SHP77 treated with DMSO at 0.1 percent for 48 hours (cell line): ENCODE measurements around the gene EME2.
"Not testable (repeated sequence)": the region's sequence is repeated elsewhere in the genome, so short reads cannot be mapped to it uniquely, and the experiment has no call there.

Source experiments
- DNase-seq: peaks from one replicate; lab custom pipeline; 2025; lab: John Stamatoyannopoulos, UW

Gene EME2

DNA sequence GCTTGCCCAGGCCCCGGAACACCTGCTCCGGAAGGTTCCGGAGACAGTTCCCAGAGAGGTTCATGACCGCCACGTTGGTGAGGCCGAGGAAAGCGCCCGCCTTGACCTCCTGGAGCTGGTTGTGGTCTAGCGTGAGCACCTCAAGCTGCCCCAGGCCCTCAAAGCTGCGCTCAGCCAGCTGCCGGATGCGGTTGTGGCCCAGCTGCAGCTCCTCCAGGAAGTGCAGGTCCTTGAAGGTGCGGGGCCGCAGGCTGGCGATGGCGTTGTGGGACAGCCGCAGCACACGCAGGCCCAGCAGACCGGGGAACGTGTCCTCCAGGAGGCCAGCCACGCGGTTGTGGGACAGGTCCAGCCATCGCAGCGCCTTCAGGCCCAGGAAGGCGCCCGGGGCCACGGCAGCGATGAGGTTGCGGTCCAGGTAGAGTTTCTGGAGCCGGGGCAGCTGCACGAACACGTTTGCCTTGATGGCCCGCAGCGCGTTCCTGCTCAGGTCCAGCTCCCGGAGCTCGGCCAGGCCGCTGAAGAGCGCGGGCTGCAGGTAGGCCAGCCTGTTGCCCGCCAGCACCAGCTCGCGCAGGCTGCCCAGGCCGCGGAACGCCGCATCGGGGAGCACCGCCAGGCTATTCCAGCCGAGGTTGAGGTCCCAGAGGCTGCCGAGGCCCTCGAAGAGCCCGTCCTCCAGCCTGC is 18.8 kb downstream of the EME2 start:
- DNase-seq: no peak

DNA sequence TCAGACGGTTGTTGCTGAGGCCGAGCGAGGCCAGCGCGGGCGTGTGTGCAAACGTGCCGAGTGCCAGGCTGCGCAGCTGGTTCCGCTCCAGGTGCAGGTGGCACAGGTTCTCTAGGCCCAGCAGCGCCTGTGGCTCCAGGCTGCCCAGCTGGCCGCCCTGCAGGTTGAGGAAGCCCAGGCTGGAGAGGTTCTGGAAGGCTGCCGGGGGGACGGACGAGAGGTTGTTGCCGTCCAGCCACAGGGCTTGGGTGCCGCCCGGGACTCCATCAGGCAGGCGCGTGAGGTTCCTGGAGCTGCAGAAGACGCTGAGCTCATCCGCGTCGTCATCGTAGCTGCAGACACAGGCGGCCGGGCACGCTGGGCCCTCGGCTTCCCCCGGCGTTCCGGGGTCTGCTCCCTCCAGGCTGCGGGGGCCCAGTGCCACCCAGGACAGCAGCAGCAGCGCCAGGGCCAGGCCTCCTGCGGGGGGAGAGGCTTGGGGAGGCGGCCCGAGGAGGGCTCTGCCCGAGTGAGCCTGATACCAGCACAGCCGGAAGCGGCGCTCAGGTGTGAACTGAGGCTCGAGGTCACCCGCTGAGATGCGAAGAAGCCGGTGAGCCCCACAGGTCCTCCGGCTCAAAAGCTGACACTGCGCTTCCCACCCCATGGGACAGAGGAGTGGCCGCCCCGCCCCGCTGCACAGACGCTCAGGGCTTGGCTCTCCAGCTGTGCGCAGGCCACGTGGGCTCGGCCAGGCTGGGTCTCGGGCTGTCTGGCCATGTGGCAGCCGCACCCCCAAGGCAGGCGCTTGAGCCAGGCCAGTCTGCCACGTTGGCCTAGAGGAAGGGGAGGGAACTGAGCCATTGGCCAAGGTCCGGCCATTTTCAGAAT is 19.6 kb downstream of the EME2 start:
- DNase-seq: no peak

DNA sequence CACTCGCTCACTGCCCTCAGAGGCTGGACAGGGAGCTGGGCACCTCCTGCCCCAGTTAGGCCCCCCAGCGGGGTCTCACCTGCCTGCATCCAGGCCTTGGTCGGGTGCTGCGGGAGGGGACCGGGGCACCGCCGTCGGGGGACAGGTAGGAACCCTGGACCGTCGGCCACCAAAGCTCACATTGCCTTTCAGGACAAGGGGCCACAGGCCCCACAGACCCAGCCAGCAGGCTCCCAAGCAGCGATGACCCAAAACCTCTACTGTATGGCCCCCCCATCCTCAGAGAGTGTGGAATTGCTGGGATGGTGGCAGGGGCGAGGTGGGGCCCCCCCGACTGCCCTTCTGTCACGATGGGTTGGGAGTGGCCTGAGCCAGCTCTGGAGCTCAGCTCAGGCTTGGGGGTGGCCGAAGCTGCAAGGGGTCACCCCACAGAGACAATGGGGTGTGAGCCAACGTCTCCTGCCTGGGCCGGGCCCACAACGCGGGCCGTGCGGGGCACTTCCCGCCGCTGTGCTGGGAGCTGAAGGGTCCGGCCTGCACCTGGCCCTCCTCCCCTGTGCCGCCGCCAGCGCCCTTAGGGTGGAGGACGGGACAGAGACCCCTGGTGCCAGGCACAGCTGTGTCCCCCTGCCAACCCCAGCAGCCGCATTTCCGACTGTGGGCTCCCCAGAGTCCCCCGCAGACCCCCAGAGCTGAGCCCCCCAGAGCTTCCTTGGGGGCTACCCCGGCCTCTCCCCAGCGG is 20.4 kb downstream of the EME2 start:
- DNase-seq: no peak

DNA sequence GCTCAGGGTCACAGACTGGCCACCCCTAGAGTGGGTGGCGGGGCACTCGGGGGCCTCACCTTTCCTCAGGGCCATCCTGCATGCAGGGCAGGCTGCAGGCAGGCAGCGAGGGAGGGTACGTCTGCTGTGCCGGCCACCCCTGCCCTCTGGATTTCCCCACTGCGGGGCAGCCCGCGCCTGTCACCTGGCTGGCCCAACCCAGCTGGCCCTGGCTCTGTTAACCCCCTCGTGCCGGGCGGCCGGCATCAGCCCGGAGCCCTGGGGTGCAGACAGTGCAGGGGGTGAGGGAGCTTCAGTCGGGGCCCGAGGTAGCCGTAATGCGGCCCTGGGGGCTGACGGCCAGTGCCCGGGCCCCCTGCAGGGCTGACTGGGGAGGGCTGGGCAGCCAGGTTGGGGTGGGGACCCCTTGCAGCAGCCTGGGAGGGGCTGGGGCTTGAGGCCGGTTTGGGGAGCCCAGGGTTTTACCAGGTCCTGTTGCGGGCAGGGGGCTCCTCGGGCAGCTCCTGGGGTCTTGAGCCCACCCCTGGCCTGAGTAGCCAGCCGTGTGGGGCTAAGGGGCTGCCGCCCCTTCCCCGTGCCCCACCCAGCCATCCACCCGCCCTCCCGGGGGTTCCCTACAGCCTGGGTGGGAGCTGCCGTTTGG is 21.1 kb downstream of the EME2 start, which contains the start of gene IGFALS:
Gene IGFALS (minus strand): TSS at position 128 of the 643 bp plus-strand sequence. CDS start 53 bp downstream, at position 75.
- no peak for DNase-seq

DNA sequence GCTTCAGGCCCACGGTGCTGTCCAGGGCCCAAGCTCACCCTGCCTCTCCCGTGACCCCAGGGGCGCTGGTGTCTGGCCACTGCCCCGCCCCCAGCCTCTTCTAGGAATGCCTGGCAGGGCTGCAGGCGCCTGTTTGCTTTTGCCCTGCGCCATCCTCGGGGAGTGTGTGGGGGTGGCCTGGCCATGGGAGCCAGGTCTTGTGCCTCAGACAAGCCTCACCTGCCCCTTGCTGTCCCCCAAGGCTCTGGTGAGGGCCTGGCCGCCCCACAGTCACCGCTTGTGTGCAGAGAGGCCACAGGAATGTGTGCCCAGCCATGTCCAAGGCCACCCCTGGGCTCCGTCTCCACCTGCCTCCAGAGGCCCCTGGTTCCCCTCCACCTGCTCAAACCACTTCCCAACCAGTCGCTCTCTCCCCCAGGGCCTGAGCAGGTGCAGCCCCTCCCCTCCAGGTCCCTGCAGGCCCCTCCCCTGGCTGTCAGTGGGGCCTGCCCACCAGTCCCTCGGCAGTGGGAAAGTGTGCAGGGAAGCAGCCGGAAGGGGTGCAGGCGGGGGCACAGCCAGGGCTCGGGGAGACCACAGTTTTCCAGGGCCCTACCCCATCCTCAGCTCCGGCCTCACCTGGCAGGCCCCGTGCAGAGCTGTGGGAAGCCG is 21.7 kb downstream of the EME2 start:
- DNase-seq: peak; percentile 10

DNA sequence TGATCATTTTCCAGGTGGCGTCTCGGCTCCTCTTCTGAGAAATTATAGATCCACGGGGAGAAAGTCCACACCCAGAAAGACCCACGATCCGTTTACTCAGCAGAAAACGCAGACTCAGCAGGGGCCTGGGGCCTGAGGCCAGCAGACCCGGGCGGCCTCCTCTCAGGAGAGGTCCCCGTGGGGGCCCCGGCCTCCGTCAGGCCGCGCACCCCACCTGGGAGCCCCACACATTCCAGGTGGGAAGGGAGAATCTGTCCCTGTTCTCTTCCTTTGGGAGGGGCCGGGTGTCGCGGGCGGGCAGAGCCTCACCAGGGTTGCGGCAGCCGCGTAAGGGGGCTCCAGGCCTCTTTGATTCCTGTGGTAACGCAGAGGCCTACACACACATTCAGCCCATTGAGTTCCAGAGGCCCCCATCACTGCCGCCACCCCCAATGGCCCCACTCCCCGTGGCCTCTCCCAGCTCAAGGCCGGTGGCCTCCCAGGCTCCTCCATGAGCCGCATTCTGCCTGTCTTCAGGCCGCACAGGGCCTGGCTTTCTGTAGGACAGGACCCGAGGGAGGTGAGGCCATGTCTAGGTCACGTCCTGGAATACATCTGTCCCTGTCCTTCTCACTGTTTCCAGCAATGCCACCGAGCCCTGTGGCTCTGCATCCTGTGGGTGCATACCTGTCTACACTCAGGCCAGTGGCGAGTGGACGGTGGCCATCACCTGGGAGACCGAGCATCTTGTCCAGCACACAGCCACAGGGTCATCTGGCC is 22.5 kb downstream of the EME2 start:
- DNase-seq: no peak

DNA sequence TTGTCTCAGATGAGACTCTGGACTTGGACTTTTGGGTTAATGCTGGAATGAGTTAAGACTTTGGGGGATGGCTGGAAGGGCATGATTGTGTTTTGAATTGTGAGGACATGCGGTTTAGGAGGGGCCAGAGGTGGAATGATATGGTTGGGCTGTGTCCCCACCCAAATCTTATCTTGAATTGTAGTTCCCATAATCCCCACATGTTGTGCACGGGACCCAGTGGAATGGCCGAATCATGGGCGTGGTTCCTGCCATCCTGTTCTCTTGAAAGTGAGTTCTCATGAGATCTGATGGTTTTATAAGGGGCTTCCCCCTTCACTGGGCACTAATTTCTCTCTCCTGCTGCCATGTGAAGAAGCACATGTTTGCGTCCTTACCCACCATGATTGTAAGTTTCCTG is 26.7 kb downstream of the EME2 start:
- DNase-seq: not testable (repeated sequence)

DNA sequence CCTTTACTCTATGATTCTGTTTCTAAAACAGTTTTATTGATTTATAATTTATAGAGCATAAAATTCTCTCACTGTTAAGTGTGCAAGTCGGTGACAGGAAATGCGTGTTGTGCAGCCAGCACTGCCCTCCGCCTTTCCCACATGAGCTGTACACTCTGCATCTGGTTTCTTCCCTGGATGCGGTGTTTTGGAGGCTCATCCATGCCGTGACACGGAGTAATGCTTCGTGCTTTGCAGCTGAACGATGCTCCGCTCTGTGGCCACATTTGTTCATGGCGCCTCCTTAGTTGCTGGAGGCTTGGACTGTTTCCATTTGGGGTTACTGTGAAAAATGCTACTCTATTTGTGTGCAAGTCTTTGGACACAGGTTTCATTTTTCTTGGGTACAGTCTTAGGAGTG is 28.1 kb downstream of the EME2 start:
- no peak for DNase-seq

DNA sequence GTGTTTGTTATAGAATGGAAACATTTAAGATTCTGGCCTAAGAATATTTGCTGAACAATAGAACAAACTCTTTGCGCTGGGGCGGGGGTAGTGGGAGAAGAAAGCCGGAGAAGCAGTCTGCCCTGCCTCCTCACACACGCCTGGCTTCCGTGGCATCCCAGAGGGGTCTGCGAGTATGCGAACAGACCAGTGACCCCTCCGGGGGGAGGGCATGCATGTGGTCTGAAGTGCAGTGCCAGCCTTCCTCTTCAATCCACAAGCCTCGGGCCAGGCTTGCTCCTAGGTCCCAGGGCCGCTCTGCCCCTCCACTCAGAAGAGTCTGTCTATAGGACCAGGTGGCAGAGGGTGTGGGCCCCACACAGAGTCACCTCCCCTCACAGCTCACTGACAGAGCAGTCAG is 35.0 kb downstream of the EME2 start:
- DNase-seq: no peak

DNA sequence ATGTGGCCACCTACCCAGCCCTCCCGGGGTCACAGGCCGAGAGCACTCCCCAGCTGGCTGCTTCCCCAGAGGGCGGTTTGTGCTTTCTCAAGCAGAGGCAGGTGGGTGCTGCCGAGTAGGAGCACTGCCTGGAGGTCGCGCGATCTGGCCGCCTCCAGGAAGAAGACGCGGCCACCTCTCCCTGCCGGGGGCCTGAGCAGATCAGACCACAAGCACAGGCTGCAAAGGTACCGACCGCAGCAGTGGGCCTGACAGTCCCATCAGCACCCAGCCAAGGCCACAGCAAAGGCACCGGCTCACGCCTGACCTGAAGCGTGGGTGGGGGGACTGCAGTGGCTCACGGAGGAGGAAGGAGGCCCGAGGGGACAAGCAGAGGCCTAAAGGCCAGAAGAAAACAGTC is 36.1 kb downstream of the EME2 start:
- DNase-seq: no peak

DNA sequence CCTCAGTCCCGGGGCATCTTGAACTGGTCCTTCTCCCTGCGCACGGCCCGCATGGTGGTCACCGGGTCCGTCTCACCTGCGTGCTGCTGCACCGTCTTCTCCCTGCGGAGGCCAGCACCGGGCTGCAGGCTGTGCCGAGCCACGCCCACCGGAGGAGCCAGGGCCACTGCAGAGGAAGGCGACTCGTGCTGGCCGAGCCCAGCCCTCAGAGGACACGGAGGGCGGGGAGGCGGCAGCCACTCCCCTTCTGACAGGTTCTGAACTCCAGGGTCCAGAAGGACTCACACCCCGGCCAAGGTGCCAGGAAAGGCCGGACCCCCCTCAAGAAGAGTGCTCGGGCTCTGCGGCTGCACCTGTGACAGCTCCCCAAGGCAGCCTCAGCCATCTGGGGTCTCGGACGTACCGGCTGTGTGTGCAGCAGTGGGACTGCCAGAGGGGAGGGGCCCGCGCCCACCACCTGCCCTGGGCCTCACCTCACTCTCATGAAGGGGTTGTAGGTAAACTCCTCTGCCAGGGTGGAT is 36.7 kb downstream of the EME2 start:
- no peak for DNase-seq

DNA sequence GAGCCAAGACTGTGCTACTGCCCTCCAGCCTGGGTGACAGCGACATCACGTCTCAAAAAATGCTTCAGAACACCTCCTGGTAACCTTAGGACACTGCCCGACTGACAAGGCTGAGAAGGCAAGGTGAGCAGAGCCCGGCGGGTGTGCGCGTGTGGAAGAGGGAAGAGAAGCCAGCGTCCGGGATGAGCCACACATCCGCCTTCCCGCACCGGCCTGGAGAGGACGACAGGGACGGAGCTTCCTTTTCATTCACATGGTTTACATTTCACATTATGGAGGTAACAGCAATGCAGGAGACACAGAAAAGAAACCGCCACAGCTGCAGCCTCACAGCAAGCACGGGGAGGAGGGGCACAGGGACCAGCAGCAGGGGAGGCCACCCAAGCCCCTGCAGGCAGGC is 37.5 kb downstream of the EME2 start:
- no peak for DNase-seq

DNA sequence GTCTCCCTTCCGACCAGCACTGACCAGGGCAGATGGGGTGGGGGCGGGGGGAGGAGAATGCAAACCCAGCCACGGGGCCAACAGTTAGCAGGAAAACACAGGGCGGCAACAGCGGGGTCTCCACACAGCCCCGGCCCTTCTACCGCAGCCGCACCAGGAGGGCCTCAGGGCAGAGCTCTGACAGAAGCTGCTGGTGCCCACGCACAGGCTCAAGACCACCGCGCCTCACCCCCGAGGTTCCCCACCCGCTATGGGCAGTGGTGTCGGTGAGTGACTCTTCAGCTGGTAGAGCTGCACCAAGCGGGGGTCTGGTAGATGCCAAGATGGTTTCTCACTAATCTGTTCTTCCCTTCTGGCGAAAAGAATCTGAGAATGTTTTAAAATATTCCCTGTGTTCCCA is 37.9 kb downstream of the EME2 start:
- DNase-seq: no peak

DNA sequence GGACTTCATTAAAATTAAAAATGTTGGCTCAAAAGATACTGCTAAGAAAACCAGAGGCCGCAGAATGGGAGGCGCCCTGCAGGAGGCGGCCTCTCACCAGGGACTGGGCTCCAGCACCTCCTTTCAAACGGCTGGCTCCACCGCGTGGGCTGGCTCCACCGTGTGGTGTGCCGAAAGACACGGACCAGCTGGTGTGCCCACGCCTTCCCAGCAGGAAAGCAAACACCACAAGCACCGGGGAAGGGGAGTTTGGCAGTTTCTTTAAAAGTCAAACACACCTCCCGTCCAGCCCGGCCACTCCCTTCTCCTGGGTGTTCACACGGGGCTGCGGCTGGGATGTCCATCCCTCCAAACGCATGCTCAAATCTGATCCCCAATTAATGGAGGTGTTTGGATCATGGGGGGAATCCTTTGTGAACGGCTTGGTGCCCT is 40.1 kb downstream of the EME2 start:
- peak; percentile 9 for DNase-seq

DNA sequence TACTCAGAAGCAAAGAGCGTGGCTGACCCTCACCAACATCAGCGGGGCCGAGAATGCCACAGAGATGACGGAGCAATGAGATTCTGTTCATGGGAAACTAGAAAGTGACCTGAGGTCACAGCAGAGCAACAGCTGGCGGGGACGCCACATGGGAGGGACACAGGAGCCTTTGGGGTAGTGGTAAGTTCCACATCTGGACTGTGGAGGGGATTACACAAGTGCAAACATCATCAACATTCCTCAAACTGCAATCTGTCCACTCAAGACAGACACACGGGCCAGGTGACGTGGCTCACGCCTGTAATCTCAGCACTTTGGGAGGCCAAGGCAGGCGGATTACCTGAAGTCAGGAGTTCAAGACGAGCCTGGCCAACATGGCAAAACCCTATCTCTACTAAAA is 42.9 kb downstream of the EME2 start:
- DNase-seq: no peak

DNA sequence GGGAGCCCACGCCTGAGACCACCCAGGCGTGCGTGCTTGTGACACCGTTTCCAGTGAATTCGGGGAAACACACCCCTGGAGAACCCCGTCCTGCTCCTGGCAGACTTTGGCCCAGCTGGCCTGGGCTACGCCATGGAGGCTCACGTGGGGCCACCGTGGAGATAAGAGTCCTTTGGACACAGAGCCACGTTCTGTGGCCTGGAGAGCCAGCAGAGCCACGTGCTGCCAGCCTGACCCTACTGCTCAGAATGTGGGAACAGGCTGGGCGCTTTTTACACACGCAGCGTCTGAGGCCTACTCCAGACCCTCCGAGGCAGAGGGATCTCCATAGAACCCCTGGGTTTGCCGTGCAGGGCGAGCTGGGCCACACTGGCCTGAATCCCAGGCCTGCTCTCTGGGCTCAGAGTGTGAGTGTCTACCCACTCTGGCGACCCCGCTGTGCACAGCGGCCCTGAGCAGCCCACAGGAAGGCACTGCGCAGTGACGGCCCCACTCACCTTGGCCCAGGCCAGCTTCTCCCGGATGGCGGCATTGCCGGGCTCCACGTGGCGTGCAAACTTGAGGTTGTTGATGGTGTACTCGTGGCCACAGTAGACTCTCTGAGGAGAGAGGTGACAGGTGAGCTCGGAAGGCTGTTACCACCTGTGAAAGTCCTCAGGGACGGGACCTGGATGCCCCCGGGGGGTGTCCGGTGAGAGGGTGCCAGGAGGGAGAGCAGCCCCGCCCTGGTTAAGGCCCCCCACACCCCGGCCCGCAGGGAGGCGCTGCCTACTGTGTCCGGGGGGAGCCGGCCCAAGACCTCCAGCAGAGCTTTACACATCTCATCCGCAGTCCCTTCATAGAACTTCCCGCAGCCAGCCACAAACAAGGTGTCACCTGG is 44.0 kb downstream of the EME2 start:
- DNase-seq: no peak

DNA sequence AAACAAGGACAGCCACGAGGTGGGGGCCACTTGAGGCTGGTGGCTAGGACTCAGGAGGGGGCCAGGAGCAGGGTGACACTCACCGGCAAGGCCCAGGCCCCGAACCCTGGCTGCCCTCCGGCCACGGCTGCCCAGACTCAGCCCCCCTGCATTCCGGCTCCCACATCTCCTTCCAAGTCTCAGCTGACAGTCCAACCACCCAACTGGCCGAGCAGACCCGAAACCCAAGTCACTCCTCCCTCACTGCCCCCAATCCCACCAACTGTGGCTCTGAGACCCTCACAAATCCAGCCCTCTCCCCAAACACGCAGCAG is 44.6 kb downstream of the EME2 start:
- DNase-seq: no peak

DNA sequence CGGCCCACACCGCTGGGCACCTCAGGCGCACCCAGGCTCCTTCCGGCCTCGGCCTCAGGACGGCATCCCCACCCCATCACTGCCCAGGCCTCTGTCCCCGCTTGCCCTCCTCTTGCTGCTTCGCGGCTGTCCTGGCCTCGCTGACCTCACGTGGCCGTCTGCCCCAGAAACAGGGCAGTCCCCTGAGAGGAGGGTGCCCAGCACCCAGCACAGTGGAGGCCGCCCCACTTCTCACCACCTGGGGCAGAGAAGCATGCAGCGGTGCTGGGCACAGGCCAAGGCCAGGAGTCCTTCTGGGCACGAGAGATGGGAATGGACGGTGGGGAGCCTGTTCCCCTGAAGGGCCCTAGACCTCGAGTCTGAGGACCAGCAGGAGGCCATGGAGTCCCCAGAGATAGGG is 45.1 kb downstream of the EME2 start:
- DNase-seq: no peak

DNA sequence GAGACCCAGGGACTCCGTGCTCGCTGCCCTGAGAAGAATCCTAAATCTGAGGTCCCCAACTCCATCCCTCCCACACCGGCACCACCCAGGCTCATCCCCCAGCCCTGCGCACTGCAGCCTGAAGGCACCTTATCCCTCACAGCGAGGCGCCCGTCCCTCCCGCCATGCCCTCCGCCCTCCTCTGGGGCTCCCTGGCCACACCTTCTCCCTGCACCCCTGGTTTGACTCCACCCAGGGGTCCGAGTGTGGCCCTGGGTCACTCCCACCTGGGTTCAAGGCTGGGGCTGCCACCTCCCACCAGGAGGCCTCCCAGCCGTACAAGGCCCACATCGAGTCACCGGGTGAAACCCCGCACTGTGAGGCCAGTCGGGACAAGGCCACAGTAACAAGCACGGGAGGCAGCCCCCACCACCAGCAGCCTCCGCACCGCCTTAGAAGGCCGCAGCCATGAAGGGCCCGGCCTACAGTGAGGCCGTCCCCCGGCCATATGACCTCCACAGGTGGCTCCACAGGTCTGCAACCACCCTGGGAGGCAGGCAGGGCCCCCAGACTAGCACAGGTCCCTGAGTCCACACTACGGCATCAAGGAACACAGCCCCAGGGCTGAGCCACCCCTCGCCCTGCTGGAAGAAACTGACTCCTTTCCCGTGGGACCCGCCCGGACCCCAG is 45.7 kb downstream of the EME2 start:
- DNase-seq: no peak
